ENCODE data around the gene NLGN3. TPM values are rescaled to one million over a fixed set of nuclear protein-coding genes. Genes with fewer than 3 reads are reported as not detected.

NLGN3 gene
- total RNA-seq, 1 donor, result 1.5 TPM

DNA sequence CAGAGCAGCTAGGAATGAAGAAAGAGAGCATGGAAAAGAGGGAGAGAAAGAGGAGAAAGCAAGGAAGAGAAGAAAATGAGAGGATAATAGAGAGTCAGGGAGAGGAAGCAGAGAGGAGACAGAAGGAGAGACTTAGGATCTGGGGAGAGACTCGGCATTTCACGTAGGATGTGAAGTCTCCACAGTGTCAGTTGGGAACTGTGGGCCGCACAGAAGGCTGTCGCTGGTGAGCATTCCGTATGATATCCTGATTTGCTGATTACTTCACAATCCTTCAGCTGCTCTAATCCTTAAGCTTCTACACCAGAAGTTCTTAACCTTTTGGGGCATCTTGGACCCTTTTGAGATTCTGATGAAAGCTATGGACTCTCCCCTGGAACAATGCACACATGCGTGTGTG lies 14.0 kb downstream of the NLGN3 start:
- TF ChIP-seq, protein P1, sequence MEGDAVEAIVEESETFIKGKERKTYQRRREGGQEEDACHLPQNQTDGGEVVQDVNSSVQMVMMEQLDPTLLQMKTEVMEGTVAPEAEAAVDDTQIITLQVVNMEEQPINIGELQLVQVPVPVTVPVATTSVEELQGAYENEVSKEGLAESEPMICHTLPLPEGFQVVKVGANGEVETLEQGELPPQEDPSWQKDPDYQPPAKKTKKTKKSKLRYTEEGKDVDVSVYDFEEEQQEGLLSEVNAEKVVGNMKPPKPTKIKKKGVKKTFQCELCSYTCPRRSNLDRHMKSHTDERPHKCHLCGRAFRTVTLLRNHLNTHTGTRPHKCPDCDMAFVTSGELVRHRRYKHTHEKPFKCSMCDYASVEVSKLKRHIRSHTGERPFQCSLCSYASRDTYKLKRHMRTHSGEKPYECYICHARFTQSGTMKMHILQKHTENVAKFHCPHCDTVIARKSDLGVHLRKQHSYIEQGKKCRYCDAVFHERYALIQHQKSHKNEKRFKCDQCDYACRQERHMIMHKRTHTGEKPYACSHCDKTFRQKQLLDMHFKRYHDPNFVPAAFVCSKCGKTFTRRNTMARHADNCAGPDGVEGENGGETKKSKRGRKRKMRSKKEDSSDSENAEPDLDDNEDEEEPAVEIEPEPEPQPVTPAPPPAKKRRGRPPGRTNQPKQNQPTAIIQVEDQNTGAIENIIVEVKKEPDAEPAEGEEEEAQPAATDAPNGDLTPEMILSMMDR (IDR thresholded peaks at IDR 0.05; ENCODE audit: insufficient read depth, low read length), result no peak
- H3K4me3 ChIP-seq (ENCODE audit: low read depth, low read length), result no peak overlapping the region
- no peak for DNase-seq (ENCODE audit: low read depth)

DNA sequence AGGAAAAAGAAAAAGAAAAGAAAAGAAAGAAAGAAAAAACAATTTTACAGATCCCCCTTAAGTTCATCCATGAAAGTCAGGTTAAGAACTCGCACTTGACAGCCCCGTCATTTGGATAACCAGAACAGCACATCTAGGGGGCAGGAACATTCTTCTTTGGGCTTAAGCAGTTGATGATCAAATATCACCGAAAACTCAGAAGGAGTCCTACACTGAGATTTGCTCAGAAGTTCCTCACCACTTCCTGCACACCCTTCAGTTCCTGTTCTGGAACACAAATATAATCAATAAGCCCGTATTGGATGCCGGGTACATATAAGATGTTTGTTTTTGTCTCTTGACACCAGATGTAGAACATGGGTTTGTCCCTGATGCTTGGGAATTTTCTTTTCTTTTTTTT lies 14.7 kb downstream of the NLGN3 start:
- DNase-seq (ENCODE audit: low read depth), result no peak
- H3K4me3 ChIP-seq (ENCODE audit: low read depth, low read length), result no peak overlapping the region
- TF ChIP-seq, protein P1 (IDR thresholded peaks at IDR 0.05; ENCODE audit: insufficient read depth, low read length), result no peak

DNA sequence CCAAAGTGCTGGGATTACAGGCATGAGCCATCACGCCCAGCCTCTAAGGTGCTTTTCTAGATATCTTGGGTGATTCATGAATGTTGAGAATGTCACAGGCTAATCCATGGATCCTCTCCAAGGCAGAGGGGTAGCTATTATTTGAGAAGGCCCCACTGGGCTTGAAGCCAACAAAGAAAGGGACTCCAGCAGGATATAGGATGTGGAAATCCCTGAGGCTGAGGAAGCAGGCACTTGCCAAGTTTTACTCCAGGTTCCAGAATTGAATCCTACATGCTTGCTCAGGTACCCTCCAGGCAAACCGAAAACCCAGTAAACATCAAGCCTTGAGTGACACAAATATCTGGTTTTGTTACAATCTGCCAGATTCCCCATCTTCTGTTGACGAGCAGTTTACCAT lies 15.8 kb downstream of the NLGN3 start:
- TF ChIP-seq, protein P1 (IDR thresholded peaks at IDR 0.05; ENCODE audit: insufficient read depth, low read length), result no peak
- H3K4me3 ChIP-seq (ENCODE audit: low read depth, low read length), result no peak overlapping the region
- no peak for DNase-seq (ENCODE audit: low read depth)

DNA sequence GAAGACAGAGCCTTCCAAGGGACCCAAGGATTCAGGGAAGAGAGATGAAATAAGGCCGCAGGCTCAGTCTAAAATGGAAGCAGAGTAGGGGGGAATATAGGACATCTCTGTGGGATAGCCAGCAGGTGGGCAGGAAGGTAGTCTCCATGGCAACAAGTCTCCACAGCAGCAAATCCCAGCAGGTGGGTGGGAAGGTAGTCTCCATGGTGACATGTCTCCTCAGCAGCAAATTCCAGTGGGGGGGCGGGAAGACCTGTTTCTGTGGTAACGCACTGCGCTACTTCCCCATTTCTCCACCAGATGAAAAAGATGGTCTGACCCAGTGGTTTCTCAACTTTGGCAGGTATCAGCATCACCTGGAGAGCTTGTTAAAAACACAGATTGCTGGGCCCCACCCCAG lies 18.3 kb downstream of the NLGN3 start:
- no peak for DNase-seq (ENCODE audit: low read depth)
- no peak overlapping the region for H3K4me3 ChIP-seq (ENCODE audit: low read depth, low read length)
- TF ChIP-seq, protein P1 (IDR thresholded peaks at IDR 0.05; ENCODE audit: insufficient read depth, low read length), result no peak

DNA sequence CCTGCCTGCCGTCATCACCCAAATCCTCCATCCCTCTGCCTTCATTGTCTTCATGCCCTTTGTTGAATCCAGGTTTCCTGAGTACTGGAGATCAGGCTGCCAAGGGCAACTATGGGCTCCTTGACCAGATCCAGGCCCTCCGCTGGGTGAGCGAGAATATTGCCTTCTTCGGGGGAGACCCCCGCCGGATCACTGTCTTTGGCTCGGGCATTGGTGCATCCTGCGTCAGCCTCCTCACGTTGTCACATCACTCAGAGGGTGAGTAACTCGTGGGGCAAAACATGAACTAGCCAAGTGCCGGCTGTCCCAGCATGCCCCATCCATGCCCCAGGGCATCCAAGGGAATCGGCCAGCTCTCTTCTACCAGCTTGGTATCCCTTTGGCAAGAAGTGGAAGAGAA lies 19.4 kb downstream of the NLGN3 start:
- TF ChIP-seq, protein P1 (IDR thresholded peaks at IDR 0.05; ENCODE audit: insufficient read depth, low read length), result no peak
- H3K4me3 ChIP-seq (ENCODE audit: low read depth, low read length), result no peak overlapping the region
- DNase-seq (ENCODE audit: low read depth), result no peak

DNA sequence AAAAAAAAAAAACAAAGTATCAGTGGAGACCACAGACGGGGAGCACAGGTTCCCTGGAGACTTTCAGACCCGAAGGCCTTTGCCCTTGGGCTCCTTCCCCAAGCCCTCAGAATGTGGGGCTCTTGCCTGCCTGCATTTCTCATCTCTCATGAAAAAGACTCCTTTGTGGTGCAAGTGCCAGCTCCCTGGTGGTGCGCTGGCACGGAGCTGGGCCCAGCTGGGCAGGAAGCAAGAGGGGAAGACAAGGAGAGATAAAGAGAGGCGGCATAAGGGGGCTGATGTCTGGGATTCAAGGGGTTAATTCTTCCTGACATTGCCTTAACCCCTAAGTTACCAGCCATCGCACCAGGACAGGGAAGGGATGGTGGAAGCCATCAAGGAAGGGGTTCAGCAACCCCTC lies 21.8 kb downstream of the NLGN3 start:
- no peak for DNase-seq (ENCODE audit: low read depth)
- TF ChIP-seq, protein P1 (IDR thresholded peaks at IDR 0.05; ENCODE audit: insufficient read depth, low read length), result no peak
- no peak overlapping the region for H3K4me3 ChIP-seq (ENCODE audit: low read depth, low read length)

DNA sequence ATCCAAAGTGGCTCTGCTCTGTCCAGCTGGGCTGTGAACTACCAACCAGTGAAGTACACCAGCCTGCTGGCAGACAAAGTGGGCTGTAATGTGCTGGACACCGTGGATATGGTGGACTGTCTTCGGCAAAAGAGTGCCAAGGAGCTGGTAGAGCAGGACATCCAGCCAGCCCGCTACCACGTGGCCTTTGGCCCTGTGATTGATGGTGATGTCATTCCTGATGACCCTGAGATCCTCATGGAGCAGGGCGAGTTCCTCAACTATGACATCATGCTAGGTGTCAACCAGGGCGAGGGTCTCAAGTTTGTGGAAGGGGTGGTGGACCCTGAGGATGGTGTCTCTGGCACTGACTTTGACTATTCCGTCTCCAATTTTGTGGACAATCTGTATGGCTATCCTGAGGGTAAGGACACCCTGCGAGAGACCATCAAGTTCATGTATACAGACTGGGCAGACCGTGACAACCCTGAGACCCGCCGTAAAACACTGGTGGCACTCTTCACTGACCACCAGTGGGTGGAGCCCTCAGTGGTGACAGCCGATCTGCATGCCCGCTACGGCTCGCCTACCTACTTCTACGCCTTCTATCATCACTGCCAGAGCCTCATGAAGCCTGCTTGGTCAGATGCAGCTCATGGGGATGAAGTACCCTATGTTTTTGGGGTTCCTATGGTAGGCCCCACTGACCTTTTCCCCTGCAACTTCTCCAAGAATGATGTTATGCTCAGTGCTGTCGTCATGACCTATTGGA lies 22.6 kb downstream of the NLGN3 start:
- DNase-seq (ENCODE audit: low read depth), result no peak
- H3K4me3 ChIP-seq (ENCODE audit: low read depth, low read length), result no peak overlapping the region
- TF ChIP-seq, protein P1 (IDR thresholded peaks at IDR 0.05; ENCODE audit: insufficient read depth, low read length), result no peak

Measured in fibroblast of the aortic adventitia (primary cell).